Right lobe of liver (tissue), 6 donors: Measurements from ENCODE around the gene GTPBP1. TPM values are rescaled to one million over a fixed set of nuclear protein-coding genes. Genes with fewer than 3 reads are reported as not detected.

ENCODE experiments used
- ATAC-seq, 4 donors: fragments of 200-7000 bp; cut with Tn5 transposase; one replicate each; pipeline ENCODE4 v1.9.1; 2020; ENCODE audit warnings: mild to moderate bottlenecking in 4 of 4, moderate library complexity in 4 of 4
- DNase-seq, 3 donors: peaks; one replicate each; pipeline ENCODE4 v3.0.0-alpha.2; 2020
- H3K27ac ChIP-seq, 3 donors: fragments of 200-600 bp; one replicate each; pipeline ENCODE4 v1.8.0; 2022
- H3K27me3 ChIP-seq, 2 donors: fragments of 200-600 bp; one replicate each; pipeline ENCODE4 v1.8.0; 2022
- H3K36me3 ChIP-seq, 4 donors: fragments of 200-600 bp; sonication (generic) in 1 of 4; one replicate each; pipeline versions ENCODE4 v1.5.1 to v1.8.0; 2017 to 2022; ENCODE audit warnings: control low read depth in 1 of 4
- H3K4me1 ChIP-seq, 4 donors: fragments of 200-600 bp; sonication (generic) in 1 of 4; one replicate each; pipeline versions ENCODE4 v1.5.1 to v1.8.0; 2017 to 2022; ENCODE audit warnings: control low read depth in 1 of 4
- H3K4me3 ChIP-seq, 3 donors: fragments of 200-600 bp; one replicate each; pipeline ENCODE4 v1.8.0; 2022
- H3K9me3 ChIP-seq, 4 donors: fragments of 200-600 bp; sonication (generic) in 1 of 4; one replicate each; pipeline versions ENCODE4 v1.5.1 to v1.8.0; 2017 to 2022; ENCODE audit warnings: control low read depth in 1 of 4
- CTCF ChIP-seq, 4 donors: fragments of 200-600 bp in 3 of 4; fragments of 450-650 bp in 1 of 4; IDR thresholded peaks; one replicate each; pipeline versions ENCODE4 v1.5.1 to v1.8.0; 2016 to 2022; ENCODE audit warnings: antibody characterized with exemption in 4 of 4, mild to moderate bottlenecking in 2 of 4
- POLR2A ChIP-seq: fragments of 450-650 bp; IDR thresholded peaks from one replicate; pipeline ENCODE4 v1.6.1; 2017; ENCODE audit warnings: antibody characterized with exemption, mild to moderate bottlenecking
- WGBS: methylation state at CpG from one replicate; pipeline ENCODE4 v1.1.6; 2018; ENCODE audit warnings: low coverage, low lambda C conversion rate; ENCODE audit not compliant: insufficient coverage; ENCODE audit errors: missing lambda C conversion rate; 5-methylcytosine and 5-hydroxymethylcytosine counted together
- intact Hi-C, 2 donors: fragments of 100-400 bp; cut with DNase I; formaldehyde crosslinking; loops; one replicate each; pipeline versions ENCODE4 v1.11.2 to v1.14.1; 2022
- total RNA-seq, 6 experiments: library from RNA; depleted of rRNA in 2 of 6; stranded (reverse); fragments of >200 nt in 2 of 6; fragmentation: NEBNext Ultra II Directional in 3 of 6; extraction: Animal tissue kit (Norgen Biotek cat#: 25700) in 3 of 6; gene quantifications; one replicate each; pipeline versions ENCODE4 v1.1.0 to v1.2.4, GENCODE V29; 2016 to 2023
- donor health status: DM: no; HTN: yes; CAD: no.
- donor health status: DM: no; HTN: no; CAD: no.
- donor health status: DM: no; HTN: no; CAD: no.
- donor health status: DM: no; HTN: yes; CAD: no.
- donor health status: DM: no; HTN: yes; CAD: no.

The GTPBP1 gene
- total RNA-seq, 6 experiments from 2014 or later: 13.4 to 21.6 (median 16.7) TPM

DNA sequence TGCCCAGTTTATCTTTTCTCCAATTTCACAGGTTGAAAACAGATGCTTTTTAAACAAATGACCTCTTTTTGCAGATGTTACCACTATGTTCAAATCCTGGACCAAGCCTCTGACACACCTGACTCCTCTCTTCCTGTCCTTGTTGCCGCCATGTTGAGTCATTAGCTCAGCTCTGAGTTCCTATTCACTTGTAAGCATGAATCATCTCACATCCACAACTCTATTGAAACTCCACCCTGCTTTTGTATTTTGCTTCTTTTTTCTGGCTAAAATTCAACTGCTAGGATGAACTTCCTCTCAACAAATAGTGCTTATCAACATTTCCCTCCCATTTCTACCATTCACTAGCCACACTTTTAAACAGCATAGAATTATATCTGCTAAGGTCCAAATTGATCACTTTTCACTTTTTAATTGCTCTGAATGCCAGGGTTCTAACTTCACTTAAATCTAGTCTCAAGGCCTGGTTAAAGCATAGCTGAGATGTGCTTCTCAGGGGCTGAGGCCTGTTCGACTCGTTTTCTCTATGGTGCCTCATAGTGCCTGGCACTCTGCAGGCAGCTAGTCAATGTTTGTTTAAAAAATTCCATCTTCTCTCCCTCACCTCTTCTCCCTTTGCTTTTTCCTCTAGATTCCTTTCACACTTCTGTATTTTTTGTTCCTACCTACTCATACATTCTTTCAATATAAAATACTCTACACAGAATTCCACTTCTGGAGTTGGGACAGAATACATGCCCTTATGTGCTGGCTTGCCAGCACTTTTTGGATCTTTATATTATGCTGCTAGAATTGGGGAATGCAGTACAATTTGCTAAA is 8.9 kb upstream of the GTPBP1 start:
- H3K27me3 ChIP-seq: no peaks in the 10 kb centered on the region
- no peaks in the 10 kb centered on the region for H3K36me3 ChIP-seq
- intact Hi-C loops: no loop called here
- DNase-seq: no peak
- no peaks in the 10 kb centered on the region for H3K9me3 ChIP-seq
- WGBS: 16% methylated on average over 3 of the region's 3 CpGs
- peak overlapping the region; percentile 27 to 99 (median 66) for H3K27ac ChIP-seq
- TF ChIP-seq POLR2A: no peak
- no peak for TF ChIP-seq CTCF (IDR thresholded peaks at IDR 0.05)
- no peak overlapping the region for H3K4me3 ChIP-seq
- peaks cover 0 to 43% (median 9%) of the 10 kb centered on the region in 4 donors for H3K4me1 ChIP-seq
- ATAC-seq: peak in 1 of 4 donors; percentile 36

- Histone ChIP-seq H3K27me3 (no peaks in the 10 kb centered on the region), H3K4me3 (no peak overlapping the region), H3K27ac (peak overlapping the region; percentile 43 to 99 (median 66)), H3K4me1 (peaks cover 0 to 43% (median 9%) of the 10 kb centered on the region in 4 donors), H3K9me3 (no peaks in the 10 kb centered on the region), H3K36me3 (no peaks in the 10 kb centered on the region)
- WGBS: 23% methylated on average over 7 of the region's 8 CpGs
- DNase-seq (no peak), ATAC-seq (peak in 2 of 4 donors; percentile 4 to 5)
- no peak for TF ChIP-seq CTCF (IDR thresholded peaks at IDR 0.05)
- no peak for TF ChIP-seq POLR2A
- intact Hi-C loops: no loop called here
These were observed 8.2 kb upstream of the GTPBP1 start for GRCh38 chr22:38697425-38698089.

DNA sequence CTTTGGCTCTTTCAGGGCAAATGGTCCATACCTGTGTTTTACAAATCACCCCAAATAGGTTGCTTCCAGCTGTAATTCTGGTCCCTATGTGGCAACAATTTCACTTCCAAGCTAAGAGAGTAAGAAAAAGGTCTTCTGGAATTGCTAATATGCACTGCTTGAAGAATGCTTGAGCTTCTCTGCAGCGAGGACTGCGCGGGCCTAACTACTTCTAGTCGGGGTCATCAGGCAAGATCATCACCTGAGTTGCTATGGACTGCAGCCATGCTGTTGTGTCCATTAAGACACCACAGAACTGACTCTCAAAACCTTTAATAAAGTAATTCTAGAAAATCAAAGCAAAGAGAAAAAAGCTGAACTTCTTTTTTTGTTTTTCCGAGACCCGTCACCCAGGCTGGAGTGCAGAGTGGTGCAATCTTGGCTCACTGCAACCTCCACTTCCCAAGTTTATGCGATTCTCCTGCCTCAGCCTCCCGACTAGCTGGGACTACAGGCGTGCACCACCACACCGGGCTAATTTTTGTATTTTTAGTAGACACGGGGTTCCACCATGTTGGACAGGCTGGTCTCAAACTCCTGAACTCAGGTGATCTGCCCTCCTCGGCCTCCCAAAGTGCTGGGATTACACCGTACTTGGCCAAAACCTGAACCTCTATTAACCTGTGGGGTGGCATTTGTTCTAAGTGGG is 7.2 kb upstream of the GTPBP1 start:
- H3K4me3 ChIP-seq: peak overlapping the region in 1 of 3 donors; percentile 67
- H3K36me3 ChIP-seq: no peaks in the 10 kb centered on the region
- H3K4me1 ChIP-seq: peaks cover 0 to 51% (median 9%) of the 10 kb centered on the region in 4 donors
- H3K27ac ChIP-seq: peak overlapping the region in 2 of 3 donors; percentile 43 to 99
- H3K9me3 ChIP-seq: no peaks in the 10 kb centered on the region
- no peaks in the 10 kb centered on the region for H3K27me3 ChIP-seq
- ATAC-seq (no peak), DNase-seq (no peak)
- intact Hi-C loops: no loop called here
- WGBS: 77% methylated on average over 10 of the region's 13 CpGs
- no peak for TF ChIP-seq POLR2A
- no peak for TF ChIP-seq CTCF (IDR thresholded peaks at IDR 0.05)

DNA sequence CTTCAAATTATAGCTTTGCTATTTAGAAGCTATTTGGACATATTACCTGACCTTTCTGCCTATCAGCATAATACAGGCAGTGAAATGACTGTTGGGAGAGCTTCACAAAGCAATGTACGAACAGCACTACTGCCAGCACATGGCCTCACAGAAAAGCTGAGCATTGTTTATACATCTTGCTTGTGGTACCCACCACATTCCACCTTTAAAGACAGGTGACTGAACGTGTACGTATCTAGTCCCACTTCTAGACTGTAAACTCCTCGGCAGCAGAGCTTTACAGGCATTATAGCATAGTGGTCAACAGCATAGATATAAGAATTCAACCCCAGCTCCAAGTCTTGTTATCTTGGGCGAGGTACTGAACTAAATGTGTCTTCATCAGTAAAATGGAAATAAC is 6.6 kb upstream of the GTPBP1 start:
- Histone ChIP-seq H3K36me3 (no peaks in the 10 kb centered on the region), H3K27me3 (no peaks in the 10 kb centered on the region), H3K4me1 (peaks cover 0 to 51% (median 9%) of the 10 kb centered on the region in 4 donors), H3K4me3 (peak overlapping the region; percentile 62 to 69 (median 67)), H3K9me3 (no peaks in the 10 kb centered on the region), H3K27ac (peak overlapping the region; percentile 97 to 99 (median 98))
- intact Hi-C loops: no loop called here
- no peak for TF ChIP-seq POLR2A
- TF ChIP-seq CTCF (IDR thresholded peaks at IDR 0.05): no peak
- no peak for DNase-seq
- WGBS: 60% methylated on average over 5 of the region's 5 CpGs
- no peak for ATAC-seq
